GM12891 (cell line): ENCODE measurements around the gene UBASH3A.

Experiments used
- DNase-seq: peaks from one replicate; pipeline ENCODE4 v3.0.0; 2011; ENCODE audit warnings: low spot score; ENCODE audit not compliant: insufficient read length
- FAIRE-seq: peaks from 2 replicates; lab custom pipeline; 2011; peaks lifted over from hg19 to GRCh38; lab: Jason Lieb, UNC
- PAX5 ChIP-seq: IDR thresholded peaks from 2 replicates; pipeline ENCODE4 v1.6.1; 2011; ENCODE audit warnings: low read length, moderate library complexity, mild to moderate bottlenecking; ENCODE audit not compliant: insufficient read depth, severe bottlenecking
- POLR2A ChIP-seq: IDR thresholded peaks from 2 replicates; pipeline ENCODE4 v1.6.1; 2011; ENCODE audit warnings: low read depth, low read length, control low read depth
- POLR2AphosphoS5 ChIP-seq: IDR thresholded peaks from 2 replicates; pipeline ENCODE4 v1.6.1; 2011; ENCODE audit warnings: low read depth, low read length, control low read depth
- POU2F2 ChIP-seq: IDR thresholded peaks from 2 replicates; pipeline ENCODE4 v1.6.1; 2011; ENCODE audit warnings: low read depth, mild to moderate bottlenecking, control low read depth, low read length, moderate library complexity
- SPI1 ChIP-seq: IDR thresholded peaks from 2 replicates; pipeline ENCODE4 v1.6.1; 2011; ENCODE audit warnings: low read depth, low read length, control low read depth
- TAF1 ChIP-seq: IDR thresholded peaks from 2 replicates; pipeline ENCODE4 v1.6.1; 2011; ENCODE audit warnings: low read depth, low read length, control low read depth

UBASH3A gene

DNA sequence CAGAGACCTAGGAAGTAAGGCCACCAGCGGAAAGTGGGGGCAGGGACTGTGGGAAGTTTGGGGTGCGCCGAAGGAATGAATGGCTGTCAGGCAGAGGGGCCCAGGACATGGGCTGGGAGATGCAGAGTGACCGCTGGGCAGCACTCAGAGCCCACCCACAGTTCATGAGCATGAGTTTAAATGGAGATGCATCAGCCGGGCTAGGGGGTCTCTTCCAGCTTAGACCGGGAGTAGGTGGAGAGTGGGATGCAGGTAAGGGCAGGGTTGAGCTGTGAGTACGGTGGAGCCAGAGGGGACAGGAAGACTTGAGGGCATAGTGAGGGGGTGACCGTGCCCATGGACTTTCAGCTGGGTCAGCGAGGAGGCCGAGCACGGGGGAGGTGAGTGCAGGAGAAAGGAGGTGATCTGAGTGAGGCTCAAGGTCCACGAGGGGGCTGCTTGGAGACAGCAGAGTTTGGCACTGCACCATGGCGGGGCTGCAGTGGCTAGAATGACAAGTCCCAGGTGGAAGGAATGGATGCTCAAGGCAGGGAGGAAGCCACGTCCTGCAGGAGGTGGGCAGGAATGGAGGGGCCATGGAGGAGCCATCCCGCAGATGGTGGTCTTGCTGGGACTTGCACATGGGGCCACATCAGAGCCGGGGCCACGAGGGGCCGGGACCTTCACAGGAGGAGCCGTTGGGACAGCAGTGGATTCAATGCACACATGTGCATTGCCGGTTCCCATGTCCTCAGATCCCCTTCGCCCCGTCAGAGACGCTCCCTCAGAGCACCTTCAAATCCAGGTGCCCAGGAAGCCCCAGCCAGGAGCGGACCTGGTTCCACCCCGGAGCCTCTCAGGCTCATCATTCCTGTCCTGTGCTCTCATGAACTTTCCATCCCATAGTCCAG, 34.9 kb downstream of the UBASH3A start:
- DNase-seq (no peak), FAIRE-seq (no peak)
- TF ChIP-seq SPI1 (no peak), POU2F2 (no peak), TAF1 (no peak), PAX5 (no peak), POLR2AphosphoS5 (no peak), POLR2A (no peak)

DNA sequence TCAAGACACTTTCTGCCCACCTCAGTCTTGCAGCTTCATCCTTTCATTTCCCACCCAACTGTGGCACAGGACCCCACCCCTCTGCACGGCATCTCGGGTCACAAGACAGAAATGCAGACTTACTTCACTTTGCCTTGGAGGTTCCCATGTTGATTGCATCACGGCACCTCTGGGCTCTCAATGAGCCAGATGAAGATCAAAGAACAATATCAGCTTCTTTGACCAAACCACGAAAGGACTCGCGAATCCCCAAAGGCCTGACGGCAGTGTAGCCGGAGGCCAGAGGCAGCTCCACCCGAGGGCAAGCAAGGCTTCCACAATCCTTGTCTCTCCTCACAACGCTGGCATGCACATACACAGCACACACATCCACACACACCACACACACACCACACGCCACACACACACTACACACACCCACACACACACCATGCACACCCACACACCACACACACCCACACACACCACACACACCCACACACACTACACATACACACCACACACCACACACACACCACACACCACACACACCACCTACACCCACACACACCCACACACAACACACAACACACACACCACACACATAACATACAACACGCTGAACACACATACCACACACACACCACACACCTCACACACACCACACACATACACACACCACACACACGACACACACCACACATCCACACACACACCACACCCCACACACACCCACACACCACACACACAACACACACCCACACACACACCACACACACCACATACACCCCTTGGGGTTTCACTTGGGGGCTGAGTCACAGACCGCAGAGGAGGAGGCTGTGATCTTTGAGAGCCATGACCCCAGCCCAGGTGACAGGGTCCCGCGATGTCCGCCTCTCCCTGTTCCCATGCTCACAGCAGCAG, 35.8 kb downstream of the UBASH3A start:
- DNase-seq: no peak
- peak; percentile 99 for FAIRE-seq
- TF ChIP-seq POLR2AphosphoS5 (no peak), POU2F2 (peak; percentile 82), PAX5 (no peak), POLR2A (no peak), SPI1 (no peak), TAF1 (no peak)

DNA sequence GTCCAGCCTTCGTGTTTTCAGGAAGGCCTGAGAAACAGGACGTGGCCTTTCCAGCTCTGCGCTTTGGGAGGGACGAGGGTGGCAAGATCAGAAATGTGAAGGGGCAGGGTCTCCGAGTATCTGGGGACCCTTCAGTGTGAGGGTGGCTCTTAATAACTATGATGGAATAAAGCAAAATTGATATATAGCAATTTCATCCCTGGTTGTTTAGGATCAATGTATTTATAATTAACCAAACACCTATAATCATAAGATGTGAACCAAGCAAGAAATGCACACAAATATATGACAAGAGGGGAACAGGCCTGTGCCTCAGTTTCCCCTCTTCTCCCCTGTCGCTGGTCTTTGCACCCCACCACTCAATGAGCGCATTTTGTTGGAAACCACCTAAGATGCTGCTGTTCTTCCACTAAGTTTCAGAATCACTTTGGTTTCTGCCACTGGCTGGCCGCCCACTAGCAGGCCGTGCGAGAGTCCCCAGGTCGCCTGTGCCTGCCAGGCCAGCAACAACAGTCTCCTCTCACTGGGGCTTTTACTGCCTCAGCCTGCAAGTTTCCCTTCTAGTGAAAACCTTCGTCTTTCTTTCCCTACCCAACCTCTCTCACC, 36.6 kb downstream of the UBASH3A start:
- FAIRE-seq (peak; percentile 61), DNase-seq (peak; percentile 47)
- TF ChIP-seq POLR2AphosphoS5 (no peak), POLR2A (no peak), SPI1 (no peak), TAF1 (0 out of 2 replicates have a peak, but pooled peaks have one; percentile 15), PAX5 (no peak)

DNA sequence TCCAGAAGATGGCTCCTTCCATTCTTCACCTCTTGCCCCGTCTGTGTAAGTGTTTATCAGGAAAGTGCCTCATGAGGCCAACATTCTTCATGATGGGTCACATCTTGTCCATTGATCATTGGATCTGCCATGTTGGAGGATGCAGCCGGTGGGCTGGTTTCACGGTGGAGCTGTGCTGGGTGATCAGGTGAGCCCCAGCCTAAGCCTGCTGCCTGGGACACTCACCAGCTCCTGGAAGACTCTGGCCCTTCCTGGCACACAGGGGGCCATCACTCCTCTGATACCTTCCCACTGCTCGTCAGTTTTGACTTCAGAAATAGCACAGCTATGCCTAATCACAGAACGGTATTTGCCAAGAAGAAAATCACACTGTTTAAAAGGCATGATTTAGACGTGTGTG, 38.3 kb downstream of the UBASH3A start:
- FAIRE-seq (no peak), DNase-seq (no peak)
- TF ChIP-seq POU2F2 (no peak), TAF1 (no peak), PAX5 (no peak), POLR2A (no peak), SPI1 (no peak), POLR2AphosphoS5 (no peak)

DNA sequence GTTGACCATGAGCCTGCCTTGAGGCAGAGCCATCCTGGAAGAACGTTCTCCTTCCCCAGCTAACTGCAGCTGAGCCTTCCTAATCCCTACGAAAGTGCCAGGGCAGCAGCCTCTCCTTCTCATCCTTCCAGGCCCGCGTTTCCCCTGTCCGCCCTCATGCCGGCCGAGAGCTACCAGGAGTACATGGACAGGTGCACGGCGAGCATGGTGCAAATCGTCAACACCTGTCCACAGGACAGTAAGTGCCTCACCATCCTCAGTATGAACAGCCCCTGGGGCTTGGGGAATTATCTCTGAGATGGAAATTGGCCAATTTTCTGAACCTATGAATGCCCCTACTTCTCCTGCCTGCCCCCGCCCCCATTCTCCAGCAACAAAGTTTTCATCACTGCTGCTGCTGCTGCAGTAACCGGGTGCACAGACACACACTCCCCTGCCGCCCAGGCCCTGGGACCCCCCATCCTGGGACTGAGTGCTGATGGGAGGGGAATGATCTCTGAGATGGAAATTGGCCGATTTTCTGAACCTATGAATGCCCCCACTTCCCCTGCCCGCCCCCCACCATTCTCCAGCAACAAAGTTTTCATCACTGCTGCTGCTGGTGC, 39.6 kb downstream of the UBASH3A start:
- FAIRE-seq: no peak
- no peak for TF ChIP-seq SPI1
- TF ChIP-seq TAF1: no peak
- no peak for TF ChIP-seq POLR2A
- no peak for TF ChIP-seq POU2F2
- no peak for TF ChIP-seq PAX5
- no peak for TF ChIP-seq POLR2AphosphoS5
- DNase-seq: no peak

DNA sequence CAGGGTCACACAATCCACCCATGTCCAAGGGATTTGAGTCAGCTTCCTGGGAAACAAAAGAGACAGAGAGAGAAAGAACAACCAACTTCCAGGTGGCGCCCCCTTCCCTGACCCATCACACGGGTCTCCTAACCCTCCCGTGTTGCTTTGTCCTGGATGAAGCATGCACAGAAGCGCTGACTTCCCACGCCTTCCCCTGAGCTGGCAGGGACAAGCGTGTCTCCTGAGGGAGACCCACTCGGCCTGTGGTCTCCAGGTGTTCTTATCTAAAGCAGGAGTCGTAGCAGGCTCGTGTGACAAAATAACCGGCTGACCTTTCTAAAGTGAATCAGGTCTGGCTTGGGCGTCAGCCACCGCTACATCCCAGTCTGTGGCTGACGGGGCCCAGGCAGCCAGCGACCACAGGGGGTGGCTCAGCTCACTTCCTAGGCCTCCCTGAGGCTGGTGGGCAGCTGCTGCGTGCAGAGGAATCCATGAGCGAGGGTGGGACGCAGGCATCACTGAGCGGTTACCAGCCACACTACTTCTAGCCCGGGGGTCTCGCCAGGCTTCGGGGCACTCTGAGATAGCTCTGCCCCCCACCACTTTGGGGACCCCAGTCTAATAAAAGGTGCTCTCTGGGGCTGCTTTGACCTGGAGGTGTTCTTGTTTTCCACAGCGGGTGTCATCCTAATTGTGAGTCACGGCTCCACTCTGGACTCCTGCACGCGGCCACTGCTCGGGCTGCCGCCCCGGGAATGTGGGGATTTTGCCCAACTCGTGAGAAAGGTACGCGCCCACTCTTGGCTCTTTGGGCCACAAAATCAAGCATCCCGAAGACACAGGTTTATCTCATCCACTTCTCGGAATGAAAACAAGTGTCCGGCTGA, 40.4 kb downstream of the UBASH3A start:
- DNase-seq (no peak), FAIRE-seq (no peak)
- TF ChIP-seq TAF1 (no peak), POU2F2 (no peak), PAX5 (no peak), SPI1 (no peak), POLR2A (no peak), POLR2AphosphoS5 (no peak)

DNA sequence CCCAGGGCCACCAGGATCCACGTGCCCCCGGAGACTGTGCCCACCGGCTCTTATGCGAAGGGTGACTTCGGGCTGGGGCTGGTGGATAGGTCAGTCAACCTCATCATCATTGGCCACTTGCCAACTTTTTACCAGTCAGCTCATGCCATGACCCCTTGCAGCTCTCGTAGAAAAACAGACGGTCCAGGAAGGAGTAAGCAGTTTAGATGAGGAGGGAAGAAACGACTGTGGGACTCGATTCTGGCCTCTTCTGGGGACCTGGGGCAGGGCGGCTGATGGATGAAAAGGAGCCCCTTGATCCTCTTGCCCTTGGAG, 41.0 kb downstream of the UBASH3A start:
- DNase-seq: no peak

DNA sequence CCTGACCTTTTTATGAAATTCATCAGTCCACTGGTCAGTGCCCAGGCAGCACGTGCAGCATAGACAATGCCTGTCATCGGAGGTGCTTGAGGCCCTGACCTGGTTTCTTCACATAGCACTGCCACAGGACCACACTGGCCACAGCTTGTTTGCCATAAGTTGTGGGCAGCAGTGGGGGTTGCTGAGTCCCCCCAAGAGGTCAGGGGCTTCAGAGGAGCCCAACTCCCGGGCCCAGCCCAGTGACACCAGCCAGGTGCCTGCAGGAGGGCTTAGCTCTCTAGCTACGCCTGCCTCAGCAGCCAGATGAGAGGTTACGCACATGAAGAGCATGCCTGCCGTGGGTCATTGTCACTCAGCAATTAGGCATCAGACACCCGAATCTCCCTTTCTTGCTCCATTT, 41.6 kb downstream of the UBASH3A start:
- no peak for DNase-seq
- no peak for FAIRE-seq
- TF ChIP-seq POLR2AphosphoS5 (no peak), TAF1 (no peak), SPI1 (no peak)

More for the DNA sequence above, 41.0 kb downstream of the UBASH3A start:
- TF ChIP-seq PAX5 (no peak), POLR2AphosphoS5 (no peak), TAF1 (no peak), POU2F2 (no peak), POLR2A (no peak), SPI1 (no peak)
- FAIRE-seq: no peak
